ENCODE measurements around the gene OSBPL3.

DNA sequence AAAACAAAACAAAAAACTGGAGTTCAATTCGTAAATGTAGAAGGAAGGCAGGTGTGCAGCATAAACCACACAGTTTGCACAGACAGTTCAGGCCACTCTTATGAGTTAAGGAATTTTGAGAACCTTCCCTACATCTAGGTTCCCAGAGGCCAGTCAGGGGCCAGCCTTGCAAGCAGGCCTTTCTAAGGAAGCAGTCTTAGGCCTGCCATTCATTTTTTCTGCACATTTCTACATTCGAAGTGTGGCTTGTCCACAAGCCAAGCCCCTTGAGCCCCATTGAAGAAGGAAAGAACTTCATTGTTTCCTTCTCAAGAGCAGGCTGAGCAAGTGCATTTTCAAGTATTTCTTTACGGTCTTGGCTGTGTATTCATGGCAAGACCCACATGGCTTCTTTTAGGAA, 11.4 kb upstream of the OSBPL3 start:
- TF ChIP-seq, protein P1, sequence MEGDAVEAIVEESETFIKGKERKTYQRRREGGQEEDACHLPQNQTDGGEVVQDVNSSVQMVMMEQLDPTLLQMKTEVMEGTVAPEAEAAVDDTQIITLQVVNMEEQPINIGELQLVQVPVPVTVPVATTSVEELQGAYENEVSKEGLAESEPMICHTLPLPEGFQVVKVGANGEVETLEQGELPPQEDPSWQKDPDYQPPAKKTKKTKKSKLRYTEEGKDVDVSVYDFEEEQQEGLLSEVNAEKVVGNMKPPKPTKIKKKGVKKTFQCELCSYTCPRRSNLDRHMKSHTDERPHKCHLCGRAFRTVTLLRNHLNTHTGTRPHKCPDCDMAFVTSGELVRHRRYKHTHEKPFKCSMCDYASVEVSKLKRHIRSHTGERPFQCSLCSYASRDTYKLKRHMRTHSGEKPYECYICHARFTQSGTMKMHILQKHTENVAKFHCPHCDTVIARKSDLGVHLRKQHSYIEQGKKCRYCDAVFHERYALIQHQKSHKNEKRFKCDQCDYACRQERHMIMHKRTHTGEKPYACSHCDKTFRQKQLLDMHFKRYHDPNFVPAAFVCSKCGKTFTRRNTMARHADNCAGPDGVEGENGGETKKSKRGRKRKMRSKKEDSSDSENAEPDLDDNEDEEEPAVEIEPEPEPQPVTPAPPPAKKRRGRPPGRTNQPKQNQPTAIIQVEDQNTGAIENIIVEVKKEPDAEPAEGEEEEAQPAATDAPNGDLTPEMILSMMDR (IDR thresholded peaks at IDR 0.05; ENCODE audit: low read length), result no peak
- TF ChIP-seq EZH2 (optimal IDR thresholded peaks at IDR 0.05; ENCODE audit: low read depth, low read length) (no peak), EZH2phosphoT487 (IDR thresholded peaks at IDR 0.05; ENCODE audit: low read length) (no peak)

Measured in MM.1S (cell line).